Upper lobe of left lung (tissue), 4 donors: ENCODE measurements around the gene DENND1A.

ENCODE experiments used
- EP300 ChIP-seq, 4 donors: sonication (generic); formaldehyde crosslinking; IDR thresholded peaks; one replicate each; pipeline ENCODE4 v1.5.1; 2017; ENCODE audit warnings: antibody characterized with exemption in 4 of 4, control low read depth in 2 of 4
- POLR2A ChIP-seq, 4 donors: fragments of 450-650 bp; IDR thresholded peaks; one replicate each; pipeline ENCODE4 v1.5.1; 2016 to 2017; ENCODE audit warnings: antibody characterized with exemption in 4 of 4, mild to moderate bottlenecking in 2 of 4
- TF ChIP-seq, protein P1 (sequence below), 6 experiments: fragments of 450-650 bp in 4 of 6; fragments of 200-600 bp in 2 of 6; sonication (generic) in 2 of 6; IDR thresholded peaks; one replicate each; pipeline ENCODE4 v1.5.1; 2016 to 2019; ENCODE audit warnings: antibody characterized with exemption in 6 of 6

DNA sequence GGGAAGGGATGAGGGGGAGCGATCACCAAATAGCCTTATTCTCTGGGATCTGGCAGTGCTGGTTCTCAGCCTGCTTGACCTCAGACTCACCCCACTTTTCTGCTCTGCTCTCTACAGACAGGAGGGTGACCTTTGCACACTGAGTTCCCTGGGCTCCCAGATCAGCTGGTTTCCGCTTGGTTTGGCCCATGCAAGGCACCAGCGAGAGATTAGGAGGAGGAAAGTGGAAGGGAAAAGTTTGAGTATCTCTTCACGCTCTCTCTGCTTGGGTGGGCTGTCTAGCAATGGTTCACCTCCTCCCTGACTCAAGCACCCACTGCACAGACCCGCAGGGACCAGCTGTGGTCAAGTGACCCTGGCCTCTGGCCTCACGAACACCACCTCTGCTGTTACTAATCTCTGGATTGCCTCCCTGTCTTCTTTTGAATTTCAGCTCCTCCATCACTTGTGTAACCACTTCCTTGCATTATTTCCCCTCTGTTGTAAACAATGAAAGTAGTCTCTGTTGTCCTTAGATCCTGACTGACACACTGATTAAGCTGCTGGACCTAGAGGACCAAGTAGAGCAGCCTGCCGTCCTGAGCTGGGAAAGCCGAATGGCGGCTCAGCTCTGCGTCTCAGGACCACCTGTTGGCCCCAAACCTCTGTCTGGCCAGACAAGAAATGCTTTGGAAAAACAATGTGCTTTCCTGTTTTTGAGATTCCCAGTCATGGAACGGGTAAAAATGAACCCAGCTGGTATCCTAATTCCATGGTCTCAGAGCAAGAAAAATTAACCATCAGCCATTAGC is 387.3 kb downstream of the DENND1A start:
- TF ChIP-seq POLR2A (IDR thresholded peaks at IDR 0.05): no peak
- TF ChIP-seq, protein P1, sequence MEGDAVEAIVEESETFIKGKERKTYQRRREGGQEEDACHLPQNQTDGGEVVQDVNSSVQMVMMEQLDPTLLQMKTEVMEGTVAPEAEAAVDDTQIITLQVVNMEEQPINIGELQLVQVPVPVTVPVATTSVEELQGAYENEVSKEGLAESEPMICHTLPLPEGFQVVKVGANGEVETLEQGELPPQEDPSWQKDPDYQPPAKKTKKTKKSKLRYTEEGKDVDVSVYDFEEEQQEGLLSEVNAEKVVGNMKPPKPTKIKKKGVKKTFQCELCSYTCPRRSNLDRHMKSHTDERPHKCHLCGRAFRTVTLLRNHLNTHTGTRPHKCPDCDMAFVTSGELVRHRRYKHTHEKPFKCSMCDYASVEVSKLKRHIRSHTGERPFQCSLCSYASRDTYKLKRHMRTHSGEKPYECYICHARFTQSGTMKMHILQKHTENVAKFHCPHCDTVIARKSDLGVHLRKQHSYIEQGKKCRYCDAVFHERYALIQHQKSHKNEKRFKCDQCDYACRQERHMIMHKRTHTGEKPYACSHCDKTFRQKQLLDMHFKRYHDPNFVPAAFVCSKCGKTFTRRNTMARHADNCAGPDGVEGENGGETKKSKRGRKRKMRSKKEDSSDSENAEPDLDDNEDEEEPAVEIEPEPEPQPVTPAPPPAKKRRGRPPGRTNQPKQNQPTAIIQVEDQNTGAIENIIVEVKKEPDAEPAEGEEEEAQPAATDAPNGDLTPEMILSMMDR (IDR thresholded peaks at IDR 0.05): no peak
- no peak for TF ChIP-seq EP300 (IDR thresholded peaks at IDR 0.05)
